OCI-LY7 (cell line): ENCODE data around the gene NPR1. TPM values are rescaled to one million over a fixed set of nuclear protein-coding genes. Genes with fewer than 3 reads are reported as not detected.

Source experiments
- BruUV-seq: library from RNA; stranded (reverse); fragments of 400-500 nt; replicated peaks from 2 replicates; lab custom pipeline; 2021; lab: Mats Ljungman, UMichigan
- CTCF ChIA-PET: fragments of 300-600 bp; sonication (Branson Sonifier 250); formaldehyde crosslinking; loops from one replicate; lab custom pipeline; 2022; ENCODE audit warnings: antibody characterized with exemption; ENCODE audit not compliant: unreplicated experiment; lab: Charles Lee
- POLR2A ChIA-PET: fragments of 300-600 bp; sonication (Branson Sonifier 250); formaldehyde crosslinking; loops from one replicate; lab custom pipeline; 2022; ENCODE audit warnings: antibody characterized with exemption; lab: Charles Lee
- DNase-seq: peaks from one replicate; pipeline ENCODE4 v3.0.0-alpha.2; 2015; ENCODE audit warnings: low spot score
- H2AFZ ChIP-seq: fragments of 200-600 bp; sonication (generic), shearing (Covaris generic); 2 replicates; pipeline ENCODE4 v1.6.1; 2014; ENCODE audit warnings: mild to moderate bottlenecking, antibody characterized with exemption, low read length, moderate library complexity
- H3K27ac ChIP-seq: fragments of 200-600 bp; sonication (generic); 2 replicates; pipeline ENCODE4 v1.5.1; 2014; ENCODE audit warnings: mixed run types, low read depth, mild to moderate bottlenecking, moderate library complexity, low read length, inconsistent platforms; ENCODE audit not compliant: poor library complexity, severe bottlenecking
- H3K36me3 ChIP-seq: fragments of 200-600 bp; sonication (generic); 2 replicates; pipeline ENCODE4 v1.6.1; 2014; ENCODE audit warnings: mild to moderate bottlenecking, antibody characterized with exemption, low read length, moderate library complexity, mixed read lengths; ENCODE audit not compliant: insufficient read depth
- H3K4me1 ChIP-seq: fragments of 200-600 bp; sonication (generic); 2 replicates; pipeline ENCODE4 v1.5.1; 2014; ENCODE audit warnings: mild to moderate bottlenecking, low read length; ENCODE audit not compliant: insufficient read depth, poor library complexity, severe bottlenecking
- H3K4me2 ChIP-seq: fragments of 200-600 bp; sonication (generic); 2 replicates; pipeline ENCODE4 v1.6.1; 2014; ENCODE audit warnings: mild to moderate bottlenecking, low read length
- H3K4me3 ChIP-seq: fragments of 200-600 bp; sonication (generic); 2 replicates; pipeline ENCODE4 v1.5.1; 2014; ENCODE audit warnings: mild to moderate bottlenecking, low read depth, low read length; ENCODE audit not compliant: poor library complexity, severe bottlenecking
- H3K79me2 ChIP-seq: fragments of 200-600 bp; sonication (generic); 2 replicates; pipeline ENCODE4 v1.6.1; 2016; ENCODE audit warnings: low read depth, mild to moderate bottlenecking, low read length, moderate library complexity, mixed read lengths; ENCODE audit not compliant: insufficient read depth
- H3K9me2 ChIP-seq: fragments of 200-600 bp; sonication (generic); 2 replicates; pipeline ENCODE4 v1.6.1; 2016; ENCODE audit warnings: mild to moderate bottlenecking, low read length, mixed read lengths; ENCODE audit not compliant: insufficient read depth
- H3K9me3 ChIP-seq: fragments of 200-600 bp; sonication (generic); 2 replicates; pipeline ENCODE4 v1.6.1; 2014; ENCODE audit warnings: mild to moderate bottlenecking, mixed run types, low read length, mixed read lengths
- H4K20me1 ChIP-seq: fragments of 200-600 bp; sonication (generic); 2 replicates; pipeline ENCODE4 v1.6.1; 2014; ENCODE audit warnings: mild to moderate bottlenecking, antibody characterized with exemption, low read length, moderate library complexity, mixed read lengths; ENCODE audit not compliant: insufficient read depth
- CTCF ChIP-seq: fragments of 200-600 bp; sonication (generic); conservative IDR thresholded peaks from 2 replicates; pipeline ENCODE4 v1.5.1; 2014; ENCODE audit warnings: mild to moderate bottlenecking, antibody characterized with exemption, low read length, moderate library complexity, mixed read lengths
- EZH2phosphoT487 ChIP-seq: fragments of 200-600 bp; sonication (generic); IDR thresholded peaks from 2 replicates; pipeline ENCODE4 v1.6.1; 2018; ENCODE audit warnings: low read depth, borderline replicate concordance, mild to moderate bottlenecking, mixed run types, antibody characterized with exemption, low read length, moderate library complexity, mixed read lengths
- intact Hi-C: fragments of 100-400 bp; cut with micrococcal nuclease; formaldehyde crosslinking; loops from one replicate; pipeline ENCODE4 v1.10.0; 2022; ENCODE audit not compliant: unreplicated experiment
- total RNA-seq, 2 experiments: library from RNA; depleted of rRNA in 1 of 2; stranded (reverse); fragments of >200 nt in 1 of 2; shearing (Covaris generic) in 1 of 2; gene quantifications; 2 replicates each; pipeline ENCODE4 v1.2.3, GENCODE V29; 2014 to 2022

NPR1 gene
- total RNA-seq, 2 experiments from 2014 or later: not detected

GRCh38 chr1:153633161-153633753, 45.2 kb upstream of the NPR1 start:
- no TSS peak for BruUV-seq
- Histone ChIP-seq H3K4me2 (peak overlapping the region; percentile 61), H3K9me3 (no peaks in the 10 kb centered on the region), H4K20me1 (no peaks in the 10 kb centered on the region), H3K79me2 (peaks cover 29% of the 10 kb centered on the region), H3K4me3 (peak overlapping the region; percentile 83), H3K4me1 (peaks cover 16% of the 10 kb centered on the region), H2AFZ (no peak overlapping the region; the same call in 1 of the 2 replicates), H3K27ac (no peak overlapping the region), H3K9me2 (no peaks in the 10 kb centered on the region), H3K36me3 (peaks cover 26% of the 10 kb centered on the region)
- TF ChIP-seq CTCF (no peak), EZH2phosphoT487 (no peak)
- DNase-seq: no peak
- intact Hi-C loops: no loop called here
- POLR2A ChIA-PET: interaction anchor here (0.5 to 2.1 kb wide), 12 partner anchors 10 to 344 kb away, joined by 3 to 8 read pairs (median 4); partner anchors contain the start of gene JTB
- CTCF ChIA-PET: interaction anchor here (1.0 to 1.4 kb wide), 2 partner anchors 42 to 61 kb away, joined by 3 to 4 read pairs; no protein-coding TSS in a partner anchor

GRCh38 chr1:153633754-153634665, 44.5 kb upstream of the NPR1 start, which contains the start of gene CHTOP:
CHTOP (plus strand) TSS chr1:153634066; CDS start chr1:153636589, 2,523 bp downstream.
- peaks cover 34% of the 10 kb centered on the region for H3K36me3 ChIP-seq
- peaks cover 29% of the 10 kb centered on the region for H3K79me2 ChIP-seq
- no peak within 1 kb of the TSS; the same call in 1 of the 2 replicates for H2AFZ ChIP-seq
- H3K9me2 ChIP-seq: no peaks in the 10 kb centered on the region
- intact Hi-C loops: loop anchor here (2.0 kb wide), 3 partner anchors 25 to 37 kb away; partner anchors contain the start of genes ILF2 and SNAPIN
- H3K4me3 ChIP-seq: peak within 1 kb of the TSS; percentile 83
- H3K4me2 ChIP-seq: peak within 1 kb of the TSS; percentile 61
- TF ChIP-seq EZH2phosphoT487 (no peak), CTCF (no peak)
- ChIA-PET POLR2A (interaction anchor here (0.6 to 2.1 kb wide), 19 partner anchors 10 to 1781 kb away, joined by 3 to 8 read pairs (median 5); partner anchors contain the start of genes INTS3 and JTB), CTCF (interaction anchor here (0.6 to 1.4 kb wide), 5 partner anchors 25 to 1902 kb away, joined by 3 to 4 read pairs (median 3); no protein-coding TSS in a partner anchor)
- BruUV-seq: TSS peak; percentile 87
- H3K9me3 ChIP-seq: no peaks in the 10 kb centered on the region
- peak; percentile 99 for DNase-seq
- no peaks in the 10 kb centered on the region for H4K20me1 ChIP-seq
- H3K27ac ChIP-seq: peak within 1 kb of the TSS; percentile 97
- H3K4me1 ChIP-seq: peaks cover 16% of the 10 kb centered on the region
